HepG2 (cell line): ENCODE measurements around the gene RAB34. TPM values are rescaled to one million over a fixed set of nuclear protein-coding genes. Genes with fewer than 3 reads are reported as not detected.

Experiments
- ARNT2 ChIP-seq: sonication (generic); formaldehyde crosslinking; IDR thresholded peaks from 2 replicates; pipeline ENCODE4 v1.8.0; 2022; ENCODE audit warnings: mild to moderate bottlenecking, low read depth, missing genetic modification reagents, moderate library complexity
- ATAD3A ChIP-seq: sonication (generic); formaldehyde crosslinking; IDR thresholded peaks from 2 replicates; pipeline ENCODE4 v1.4.0; 2020; ENCODE audit warnings: missing genetic modification reagents
- CCDC6 ChIP-seq: sonication (generic); formaldehyde crosslinking; IDR thresholded peaks from 2 replicates; pipeline ENCODE4 v1.8.1; 2022; ENCODE audit warnings: mild to moderate bottlenecking, missing genetic modification reagents, moderate library complexity
- CEBPZ ChIP-seq: IDR thresholded peaks from 2 replicates; pipeline ENCODE4 v1.6.1; 2012; ENCODE audit warnings: low read length, improper control_type of control experiment
- CREM ChIP-seq, 2 experiments: sonication (generic) in 1 of 2; formaldehyde crosslinking in 1 of 2; IDR thresholded peaks; 2 replicates each; pipeline versions ENCODE4 v1.4.0 to v1.6.1; 2016 to 2020; ENCODE audit warnings: antibody characterized with exemption in 1 of 2, mild to moderate bottlenecking in 1 of 2, missing genetic modification reagents in 1 of 2
- DR1 ChIP-seq: sonication (generic); formaldehyde crosslinking; IDR thresholded peaks from 2 replicates; pipeline ENCODE4 v1.8.0; 2021; ENCODE audit warnings: mild to moderate bottlenecking, missing genetic modification reagents, inconsistent platforms
- FOXP1 ChIP-seq, 2 experiments: fragments of 450-650 bp in 1 of 2; IDR thresholded peaks; 2 replicates each; pipeline ENCODE4 v1.6.1; 2017 to 2018; ENCODE audit warnings: antibody characterized with exemption in 1 of 2
- IRF9 ChIP-seq: sonication (generic); formaldehyde crosslinking; IDR thresholded peaks from 2 replicates; pipeline ENCODE4 v1.8.0; 2022; ENCODE audit warnings: missing genetic modification reagents, mild to moderate bottlenecking, borderline replicate concordance
- KDM1A ChIP-seq: IDR thresholded peaks from 2 replicates; pipeline ENCODE4 v1.6.1; 2016; ENCODE audit warnings: missing compliant biosample characterization
- MIXL1 ChIP-seq: IDR thresholded peaks from 2 replicates; pipeline ENCODE4 v1.6.1; 2016
- PITX1 ChIP-seq: sonication (generic); formaldehyde crosslinking; IDR thresholded peaks from 2 replicates; pipeline ENCODE4 v1.5.1; 2020; ENCODE audit warnings: mild to moderate bottlenecking, missing genetic modification reagents
- TBX2 ChIP-seq: sonication (generic); formaldehyde crosslinking; IDR thresholded peaks from 2 replicates; pipeline ENCODE4 v1.5.0; 2020; ENCODE audit warnings: missing genetic modification reagents, mild to moderate bottlenecking, borderline replicate concordance
- ZFP90 ChIP-seq: sonication (generic); formaldehyde crosslinking; IDR thresholded peaks from 2 replicates; pipeline ENCODE4 v1.8.0; 2022; ENCODE audit warnings: missing genetic modification reagents, mild to moderate bottlenecking, inconsistent platforms, borderline replicate concordance
- ZNF17 ChIP-seq: sonication (generic); formaldehyde crosslinking; IDR thresholded peaks from 2 replicates; pipeline ENCODE4 v1.5.0; 2020; ENCODE audit warnings: mild to moderate bottlenecking, missing genetic modification reagents
- ZNF83 ChIP-seq: sonication (generic); formaldehyde crosslinking; IDR thresholded peaks from 2 replicates; pipeline ENCODE4 v1.4.0; 2020; ENCODE audit warnings: missing genetic modification reagents, mild to moderate bottlenecking, borderline replicate concordance
- polyA plus RNA-seq, 8 experiments: library from polyadenylated mRNA; depleted of rRNA in 3 of 8; stranded (reverse) in 7 of 8; unstranded in 1 of 8; fragments of >200 nt; fragmentation: Illumina TruSeq in 4 of 8; extraction: Trizol in 4 of 8; gene quantifications; 2 replicates each; pipeline versions ENCODE4 v1.2.1 to v1.2.3, GENCODE V29; 2011 to 2016; ENCODE audit warnings: low read depth in 4 of 8, missing spikeins in 1 of 8, mixed read lengths in 1 of 8; ENCODE audit not compliant: insufficient read depth in 1 of 8
- total RNA-seq, 5 experiments: library from RNA; depleted of rRNA; stranded (reverse); fragments of >200 nt; fragmentation: Illumina TruSeq; extraction: Trizol; gene quantifications; 2 replicates each; pipeline ENCODE4 v1.2.3, GENCODE V29; 2016; ENCODE audit warnings: low read depth in 1 of 5
- TF ChIP-seq, protein P1 (sequence below): sonication (generic); formaldehyde crosslinking; IDR thresholded peaks from 2 replicates; pipeline ENCODE4 v1.8.1; 2022; ENCODE audit warnings: low read depth, mild to moderate bottlenecking, missing genetic modification reagents
- TF ChIP-seq, protein P2 (sequence below): sonication (generic); formaldehyde crosslinking; IDR thresholded peaks from 2 replicates; pipeline ENCODE4 v1.4.0; 2020; ENCODE audit warnings: missing genetic modification reagents, borderline replicate concordance
- TF ChIP-seq, protein P3 (sequence below): sonication (generic); formaldehyde crosslinking; IDR thresholded peaks from 2 replicates; pipeline ENCODE4 v1.8.0; 2022; ENCODE audit warnings: mild to moderate bottlenecking, missing genetic modification reagents, moderate library complexity

RAB34 gene
- total and polyA plus RNA-seq, 2 of the 13 experiments (the other 11 are each of a cell fraction or from before 2014, with no cell fraction given), result 0.49 TPM; not detected in 1

DNA sequence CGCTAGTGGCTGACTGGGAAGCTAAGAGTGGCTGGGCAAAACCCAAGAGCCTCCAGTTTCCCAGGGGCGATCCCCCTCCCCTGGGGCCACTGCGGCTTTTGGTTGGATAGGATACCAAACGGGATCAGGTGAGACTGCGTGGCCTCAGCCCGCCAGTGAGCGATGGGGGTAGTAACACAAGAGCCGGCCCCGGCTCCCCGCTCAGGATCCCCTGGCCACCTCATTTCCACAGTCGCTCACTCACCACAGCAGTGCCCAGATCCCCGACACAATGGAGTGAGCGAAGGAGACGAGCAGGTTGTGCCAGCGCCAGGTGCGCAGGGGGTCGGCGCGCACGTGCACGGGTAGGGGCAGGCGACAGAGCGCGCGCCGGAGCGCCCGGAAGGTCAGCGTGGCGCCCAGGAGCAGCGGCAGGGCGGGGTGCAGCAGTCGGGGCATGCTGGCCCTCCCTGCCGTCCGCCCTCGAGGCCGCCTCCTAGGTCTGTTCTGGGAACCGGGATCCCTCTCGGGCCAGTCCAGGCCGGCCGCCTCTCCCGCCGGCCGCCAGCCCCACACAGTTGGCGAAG, 8.1 kb upstream of the RAB34 start (continued):
- TF ChIP-seq CREM (IDR thresholded peaks at IDR 0.05) (peak; percentile 30; the same call in 1 of the 2 replicates), CREM (CRISPR knock-in tag; IDR thresholded peaks at IDR 0.05) (no peak), CCDC6 (peak; percentile 47; the same call in 1 of the 2 replicates), ZNF17 (CRISPR knock-in tag) (no peak), DR1 (CRISPR knock-in tag) (no peak; the same call in 1 of the 2 replicates), TBX2 (CRISPR knock-in tag) (peak; percentile 69), ZNF83 (CRISPR knock-in tag) (no peak; the same call in 1 of the 2 replicates), KDM1A (CRISPR knock-in tag) (no peak), ARNT2 (peak; percentile 82; the same call in 1 of the 2 replicates), PITX1 (CRISPR knock-in tag) (no peak), IRF9 (CRISPR knock-in tag) (peak; percentile 92), MIXL1 (CRISPR knock-in tag) (no peak), ATAD3A (CRISPR knock-in tag) (no peak), CEBPZ (no peak), ZFP90 (CRISPR knock-in tag) (no peak; the same call in 1 of the 2 replicates), FOXP1 (IDR thresholded peaks at IDR 0.05) (no peak), FOXP1 (CRISPR knock-in tag; IDR thresholded peaks at IDR 0.05) (no peak)
- TF ChIP-seq, protein P1, sequence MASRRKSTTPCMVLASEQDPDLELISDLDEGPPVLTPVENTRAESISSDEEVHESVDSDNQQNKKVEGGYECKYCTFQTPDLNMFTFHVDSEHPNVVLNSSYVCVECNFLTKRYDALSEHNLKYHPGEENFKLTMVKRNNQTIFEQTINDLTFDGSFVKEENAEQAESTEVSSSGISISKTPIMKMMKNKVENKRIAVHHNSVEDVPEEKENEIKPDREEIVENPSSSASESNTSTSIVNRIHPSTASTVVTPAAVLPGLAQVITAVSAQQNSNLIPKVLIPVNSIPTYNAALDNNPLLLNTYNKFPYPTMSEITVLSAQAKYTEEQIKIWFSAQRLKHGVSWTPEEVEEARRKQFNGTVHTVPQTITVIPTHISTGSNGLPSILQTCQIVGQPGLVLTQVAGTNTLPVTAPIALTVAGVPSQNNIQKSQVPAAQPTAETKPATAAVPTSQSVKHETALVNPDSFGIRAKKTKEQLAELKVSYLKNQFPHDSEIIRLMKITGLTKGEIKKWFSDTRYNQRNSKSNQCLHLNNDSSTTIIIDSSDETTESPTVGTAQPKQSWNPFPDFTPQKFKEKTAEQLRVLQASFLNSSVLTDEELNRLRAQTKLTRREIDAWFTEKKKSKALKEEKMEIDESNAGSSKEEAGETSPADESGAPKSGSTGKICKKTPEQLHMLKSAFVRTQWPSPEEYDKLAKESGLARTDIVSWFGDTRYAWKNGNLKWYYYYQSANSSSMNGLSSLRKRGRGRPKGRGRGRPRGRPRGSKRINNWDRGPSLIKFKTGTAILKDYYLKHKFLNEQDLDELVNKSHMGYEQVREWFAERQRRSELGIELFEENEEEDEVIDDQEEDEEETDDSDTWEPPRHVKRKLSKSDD (CRISPR knock-in tag), result peak; percentile 53; the same call in 1 of the 2 replicates
- TF ChIP-seq, protein P2, sequence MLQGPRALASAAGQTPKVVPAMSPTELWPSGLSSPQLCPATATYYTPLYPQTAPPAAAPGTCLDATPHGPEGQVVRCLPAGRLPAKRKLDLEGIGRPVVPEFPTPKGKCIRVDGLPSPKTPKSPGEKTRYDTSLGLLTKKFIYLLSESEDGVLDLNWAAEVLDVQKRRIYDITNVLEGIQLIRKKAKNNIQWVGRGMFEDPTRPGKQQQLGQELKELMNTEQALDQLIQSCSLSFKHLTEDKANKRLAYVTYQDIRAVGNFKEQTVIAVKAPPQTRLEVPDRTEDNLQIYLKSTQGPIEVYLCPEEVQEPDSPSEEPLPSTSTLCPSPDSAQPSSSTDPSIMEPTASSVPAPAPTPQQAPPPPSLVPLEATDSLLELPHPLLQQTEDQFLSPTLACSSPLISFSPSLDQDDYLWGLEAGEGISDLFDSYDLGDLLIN (CRISPR knock-in tag), result 0 out of 2 replicates have a peak, but pooled peaks have one; percentile 49
- TF ChIP-seq, protein P3, sequence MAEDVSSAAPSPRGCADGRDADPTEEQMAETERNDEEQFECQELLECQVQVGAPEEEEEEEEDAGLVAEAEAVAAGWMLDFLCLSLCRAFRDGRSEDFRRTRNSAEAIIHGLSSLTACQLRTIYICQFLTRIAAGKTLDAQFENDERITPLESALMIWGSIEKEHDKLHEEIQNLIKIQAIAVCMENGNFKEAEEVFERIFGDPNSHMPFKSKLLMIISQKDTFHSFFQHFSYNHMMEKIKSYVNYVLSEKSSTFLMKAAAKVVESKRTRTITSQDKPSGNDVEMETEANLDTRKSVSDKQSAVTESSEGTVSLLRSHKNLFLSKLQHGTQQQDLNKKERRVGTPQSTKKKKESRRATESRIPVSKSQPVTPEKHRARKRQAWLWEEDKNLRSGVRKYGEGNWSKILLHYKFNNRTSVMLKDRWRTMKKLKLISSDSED (CRISPR knock-in tag), result no peak
